ENCODE data around the gene STIL. TPM values are rescaled to one million over a fixed set of nuclear protein-coding genes. Genes with fewer than 3 reads are reported as not detected.

Gene STIL
- total and polyA plus RNA-seq, 2 of the 13 experiments (the other 11 are each of a cell fraction or from before 2014, with no cell fraction given), result 13.7 to 18.6 TPM

- TF ChIP-seq ZBTB37 (CRISPR knock-in tag; IDR thresholded peaks at IDR 0.05) (no peak), ZNF558 (CRISPR knock-in tag; IDR thresholded peaks at IDR 0.05; ENCODE audit: borderline replicate concordance) (no peak), ZNF383 (CRISPR knock-in tag; IDR thresholded peaks at IDR 0.05; ENCODE audit: borderline replicate concordance) (no peak), ZMYM2 (CRISPR knock-in tag; IDR thresholded peaks at IDR 0.05) (no peak), ATF2 (CRISPR knock-in tag; IDR thresholded peaks at IDR 0.05) (no peak)
Measured at GRCh38 chr1:47348246-47348645, 34.3 kb upstream of the STIL start (continued).

GRCh38 chr1:47347735-47348134 lies 33.8 kb upstream of the STIL start:
- DNase-seq (ENCODE audit: low spot score) (no peak), FAIRE-seq (no peak), ATAC-seq (no peak)
- Histone ChIP-seq H4K20me1 (ENCODE audit: insufficient read depth, low read length) (0 out of 2 replicates have a peak, but pooled peaks cover 4% of the 10 kb centered on the region), H3K36me3 (replicated peaks in 1 of 2; ENCODE audit: control insufficient read depth in 1 of 2, insufficient read depth in 2 of 2, low read length in 2 of 2) (peaks cover 5 to 10% of the 10 kb centered on the region in 2 experiments), H3K9ac (ENCODE audit: insufficient read depth, low read depth, low read length) (no peak overlapping the region), H3K4me3 (replicated peaks in 1 of 3; ENCODE audit: insufficient read depth in 1 of 3, low read depth in 2 of 3, low read length in 3 of 3) (no peak overlapping the region), H3K4me2 (ENCODE audit: low read depth, low read length) (no peak overlapping the region), H3K4me1 (ENCODE audit: insufficient read depth, low read length) (peaks cover 10% of the 10 kb centered on the region), H2AFZ (ENCODE audit: low read length) (no peak overlapping the region), H3K79me2 (ENCODE audit: insufficient read depth, low read length) (peaks cover 48% of the 10 kb centered on the region), H3K9me3 (ENCODE audit: low read length) (no peaks in the 10 kb centered on the region), H3K27me3 (ENCODE audit: control insufficient read depth in 1 of 2, insufficient read depth in 2 of 2, low read length in 2 of 2) (no peaks in the 10 kb centered on the region), H3K27ac (ENCODE audit: extremely low read length, insufficient read depth, low read length) (no peak overlapping the region)
- no TSS peak for BruUV-seq (replicated peaks)
- ChIA-PET CTCF (ENCODE audit: low intra/inter-chr PET ratio, low total read pairs) (no interaction called here), POLR2A (no interaction called here)
- WGBS (ENCODE audit: low lambda C conversion rate), result 81% methylated on average over 6 of the region's 9 CpGs
- in situ Hi-C loops (cut with HindIII; ENCODE audit: extremely low pct_ligation_motif_present, low pct_unique_long_range_greater_than_20kb), result no loop called here
- intact Hi-C loops (cut with micrococcal nuclease; ENCODE audit: unreplicated experiment), result no loop called here
- no peak for TF ChIP-seq ZNF160 (CRISPR knock-in tag; IDR thresholded peaks at IDR 0.05)
- TF ChIP-seq ZNF451 (CRISPR knock-in tag; IDR thresholded peaks at IDR 0.05), result no peak
- no peak for TF ChIP-seq AHDC1 (CRISPR knock-in tag; IDR thresholded peaks at IDR 0.05; ENCODE audit: borderline replicate concordance)
- TF ChIP-seq ZNF609 (CRISPR knock-in tag; IDR thresholded peaks at IDR 0.05; ENCODE audit: borderline replicate concordance), result no peak

Data from HepG2 (cell line).